SU-DHL-6 (cell line): ENCODE data around the gene B4GALNT3.

Source experiments
- H2AFZ ChIP-seq: fragments of 200-600 bp; sonication (generic); 2 replicates; pipeline ENCODE4 v1.6.1; 2014; ENCODE audit warnings: low read depth, mild to moderate bottlenecking, moderate library complexity, mixed read lengths, antibody characterized with exemption, low read length; ENCODE audit not compliant: severe bottlenecking
- H3F3A ChIP-seq: fragments of 200-600 bp; shearing (Covaris generic); 2 replicates; pipeline ENCODE4 v1.6.0; 2016; ENCODE audit warnings: antibody characterized with exemption, mild to moderate bottlenecking; ENCODE audit not compliant: insufficient read depth
- H3K27ac ChIP-seq: fragments of 200-600 bp; sonication (generic); 2 replicates; pipeline ENCODE4 v1.5.1; 2016; ENCODE audit warnings: low read depth, mild to moderate bottlenecking, low read length, moderate library complexity, mixed read lengths
- H3K27me3 ChIP-seq: fragments of 200-600 bp; sonication (generic), shearing (Covaris generic); 2 replicates; pipeline ENCODE4 v1.6.0; 2014; ENCODE audit warnings: mild to moderate bottlenecking, low read length
- H3K36me3 ChIP-seq: fragments of 200-600 bp; sonication (generic); 2 replicates; pipeline ENCODE4 v1.6.1; 2014; ENCODE audit warnings: mild to moderate bottlenecking, low read length, mixed read lengths
- H3K4me2 ChIP-seq: fragments of 300-600, 200-600 bp; shearing (Covaris generic), sonication (generic); 2 replicates; pipeline ENCODE4 v1.6.0; 2014; ENCODE audit warnings: low read length, low read depth, mild to moderate bottlenecking; ENCODE audit not compliant: poor library complexity, severe bottlenecking
- H3K4me3 ChIP-seq: fragments of 200-600 bp; sonication (generic); 2 replicates; pipeline ENCODE4 v1.5.1; 2014; ENCODE audit warnings: antibody characterized with exemption, low read length, mild to moderate bottlenecking, mixed read lengths; ENCODE audit not compliant: insufficient read depth, poor library complexity, severe bottlenecking
- H3K79me2 ChIP-seq: fragments of 200-600 bp; sonication (generic); 2 replicates; pipeline ENCODE4 v1.6.1; 2014; ENCODE audit warnings: mild to moderate bottlenecking, low read length, moderate library complexity; ENCODE audit not compliant: insufficient read depth
- H3K9ac ChIP-seq: fragments of 200-600 bp; sonication (generic); 2 replicates; pipeline ENCODE4 v1.7.0; 2014; ENCODE audit warnings: mild to moderate bottlenecking, low read length
- H3K9me2 ChIP-seq: fragments of 200-600 bp; sonication (generic); replicated peaks from 2 replicates; pipeline ENCODE4 v1.6.1; 2014; ENCODE audit warnings: low read length; ENCODE audit not compliant: insufficient read depth
- H3K9me3 ChIP-seq: fragments of 200-600 bp; sonication (generic); 2 replicates; pipeline ENCODE4 v1.6.1; 2014; ENCODE audit warnings: low read length, mixed read lengths; ENCODE audit not compliant: insufficient read depth
- H4K20me1 ChIP-seq: fragments of 200-600 bp; sonication (generic); 2 replicates; pipeline ENCODE4 v1.6.1; 2014; ENCODE audit warnings: low read depth, mild to moderate bottlenecking, antibody characterized with exemption, low read length, moderate library complexity, mixed read lengths
- CTCF ChIP-seq: fragments of 200-600 bp; sonication (generic); IDR thresholded peaks from one replicate; pipeline ENCODE4 v1.5.1; 2017; ENCODE audit warnings: antibody characterized with exemption, mild to moderate bottlenecking, low read length, moderate library complexity; ENCODE audit not compliant: insufficient read depth, poor library complexity, severe bottlenecking
- EZH2phosphoT487 ChIP-seq: fragments of 200-600 bp; sonication (generic), shearing (Covaris generic); conservative IDR thresholded peaks from 2 replicates; pipeline ENCODE4 v1.6.1; 2018; ENCODE audit warnings: mild to moderate bottlenecking, antibody characterized with exemption, low read length, moderate library complexity, mixed read lengths

B4GALNT3 gene

GRCh38 chr12:604956-605355, 145.2 kb downstream of the B4GALNT3 start:
- no peak for TF ChIP-seq EZH2phosphoT487
- TF ChIP-seq CTCF: no peak

DNA sequence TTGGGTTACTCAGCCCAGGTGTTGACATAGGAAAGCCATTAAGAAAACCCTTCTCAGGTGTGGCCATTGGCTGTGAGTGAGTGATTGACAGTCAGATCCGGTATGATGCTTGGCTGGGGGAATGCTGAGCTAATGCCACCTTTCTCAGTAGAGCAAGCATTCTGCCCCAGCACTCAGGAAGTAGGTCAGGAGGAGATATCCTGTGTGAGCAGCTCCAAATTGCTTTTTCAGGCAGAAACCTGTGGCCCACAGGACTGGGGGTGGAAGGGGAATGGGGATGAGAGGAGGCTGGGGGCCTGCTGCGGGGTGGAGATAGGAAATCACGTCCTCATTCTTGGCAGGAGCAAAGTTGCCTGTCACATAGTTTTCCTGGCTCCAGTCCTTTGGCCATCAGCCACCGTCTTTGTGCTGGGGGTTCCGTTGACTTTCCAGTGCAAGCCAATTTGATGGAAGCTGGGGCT, 147.8 kb downstream of the B4GALNT3 start:
- H3K4me2 ChIP-seq: no peak overlapping the region
- H3F3A ChIP-seq: no peaks in the 10 kb centered on the region
- no peaks in the 10 kb centered on the region for H4K20me1 ChIP-seq
- no peak overlapping the region for H3K9ac ChIP-seq
- no peaks in the 10 kb centered on the region for H3K79me2 ChIP-seq
- H3K27me3 ChIP-seq: no peaks in the 10 kb centered on the region
- no peak overlapping the region for H3K27ac ChIP-seq
- no peaks in the 10 kb centered on the region for H3K9me2 ChIP-seq
- H3K4me3 ChIP-seq: no peak overlapping the region
- no peak overlapping the region for H2AFZ ChIP-seq
- no peak for TF ChIP-seq EZH2phosphoT487
- no peak for TF ChIP-seq CTCF
- H3K9me3 ChIP-seq: no peaks in the 10 kb centered on the region
- no peaks in the 10 kb centered on the region for H3K36me3 ChIP-seq

More at GRCh38 chr12:604956-605355, 145.2 kb downstream of the B4GALNT3 start:
- no peak overlapping the region for H2AFZ ChIP-seq
- H3K79me2 ChIP-seq: no peaks in the 10 kb centered on the region
- no peaks in the 10 kb centered on the region for H3K9me3 ChIP-seq
- no peak overlapping the region for H3K9ac ChIP-seq
- no peaks in the 10 kb centered on the region for H3F3A ChIP-seq
- no peak overlapping the region for H3K4me3 ChIP-seq
- no peak overlapping the region for H3K27ac ChIP-seq
- H3K4me2 ChIP-seq: no peak overlapping the region
- H3K36me3 ChIP-seq: no peaks in the 10 kb centered on the region
- H3K27me3 ChIP-seq: no peaks in the 10 kb centered on the region
- H4K20me1 ChIP-seq: no peaks in the 10 kb centered on the region
- no peaks in the 10 kb centered on the region for H3K9me2 ChIP-seq

GRCh38 chr12:608413-608812, 148.7 kb downstream of the B4GALNT3 start:
- no peaks in the 10 kb centered on the region for H3K9me3 ChIP-seq
- no peak overlapping the region for H3K4me2 ChIP-seq
- H4K20me1 ChIP-seq: no peaks in the 10 kb centered on the region
- no peaks in the 10 kb centered on the region for H3K27me3 ChIP-seq
- no peak overlapping the region for H3K9ac ChIP-seq
- no peaks in the 10 kb centered on the region for H3K79me2 ChIP-seq
- TF ChIP-seq EZH2phosphoT487 (no peak), CTCF (no peak)
- no peak overlapping the region for H2AFZ ChIP-seq
- no peaks in the 10 kb centered on the region for H3K36me3 ChIP-seq
- no peak overlapping the region for H3K4me3 ChIP-seq
- no peaks in the 10 kb centered on the region for H3K9me2 ChIP-seq
- no peak overlapping the region for H3K27ac ChIP-seq
- no peaks in the 10 kb centered on the region for H3F3A ChIP-seq
